ENCODE results near the gene TMEM63B.
"Not testable (repeated sequence)": the region's sequence is repeated elsewhere in the genome, so short reads cannot be mapped to it uniquely, and the experiment has no call there.

Gene TMEM63B

DNA sequence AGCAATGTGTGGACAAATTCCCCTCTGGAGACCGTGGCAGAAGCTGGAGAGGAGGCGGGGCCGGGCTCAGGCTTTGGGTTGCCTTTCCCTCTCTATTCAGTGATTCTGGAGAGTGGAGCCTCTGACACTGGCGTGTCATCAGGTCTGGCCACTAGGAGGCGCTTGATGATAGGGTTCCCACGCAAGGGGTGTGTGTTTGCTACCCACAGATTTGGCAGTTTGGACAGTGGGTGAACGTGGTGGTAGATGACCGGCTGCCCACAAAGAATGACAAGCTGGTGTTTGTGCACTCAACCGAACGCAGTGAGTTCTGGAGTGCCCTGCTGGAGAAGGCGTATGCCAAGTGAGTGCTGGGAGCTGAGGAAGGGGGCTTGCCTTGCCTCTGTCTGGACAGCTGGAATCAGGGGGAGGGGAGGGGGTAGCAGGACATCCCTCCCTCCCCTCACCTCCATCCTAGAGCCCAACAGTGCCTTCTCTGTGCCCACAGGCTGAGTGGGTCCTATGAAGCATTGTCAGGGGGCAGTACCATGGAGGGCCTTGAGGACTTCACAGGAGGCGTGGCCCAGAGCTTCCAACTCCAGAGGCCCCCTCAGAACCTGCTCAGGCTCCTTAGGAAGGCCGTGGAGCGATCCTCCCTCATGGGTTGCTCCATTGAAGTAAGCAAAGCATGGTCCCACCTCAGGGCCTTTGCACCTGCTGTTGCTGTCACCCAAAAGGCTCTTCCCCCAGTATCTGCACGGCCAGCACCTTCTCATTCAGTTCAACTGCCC lies 45.6 kb downstream of the TMEM63B start:
- peak; percentile 93 for DNase-seq

DNA sequence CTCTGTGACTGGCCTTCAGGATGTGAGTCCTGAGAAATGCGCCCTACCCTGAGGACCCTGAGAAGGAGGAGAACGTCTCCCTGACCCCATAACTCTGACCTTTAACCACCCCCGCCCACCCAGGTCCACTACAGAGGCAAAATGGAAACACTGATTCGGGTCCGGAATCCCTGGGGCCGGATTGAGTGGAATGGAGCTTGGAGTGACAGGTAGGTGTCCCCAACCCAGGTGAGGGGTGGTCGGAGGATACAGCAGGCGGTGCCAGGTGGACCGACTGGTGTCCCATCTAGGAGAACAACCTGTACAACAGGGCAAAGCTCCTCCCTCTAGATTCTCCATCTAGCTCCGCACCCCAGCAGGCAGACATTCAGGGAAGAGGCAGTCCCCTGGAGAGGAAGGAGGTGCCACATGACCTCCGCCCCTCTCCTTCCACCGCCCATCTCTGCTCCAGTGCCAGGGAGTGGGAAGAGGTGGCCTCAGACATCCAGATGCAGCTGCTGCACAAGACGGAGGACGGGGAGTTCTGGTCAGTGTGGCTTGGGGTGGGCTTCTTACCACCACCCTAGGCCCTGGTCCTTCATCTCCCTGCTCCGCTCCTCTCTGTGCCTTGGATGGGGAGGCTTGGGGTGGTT lies 48.9 kb downstream of the TMEM63B start:
- DNase-seq, result no peak

DNA sequence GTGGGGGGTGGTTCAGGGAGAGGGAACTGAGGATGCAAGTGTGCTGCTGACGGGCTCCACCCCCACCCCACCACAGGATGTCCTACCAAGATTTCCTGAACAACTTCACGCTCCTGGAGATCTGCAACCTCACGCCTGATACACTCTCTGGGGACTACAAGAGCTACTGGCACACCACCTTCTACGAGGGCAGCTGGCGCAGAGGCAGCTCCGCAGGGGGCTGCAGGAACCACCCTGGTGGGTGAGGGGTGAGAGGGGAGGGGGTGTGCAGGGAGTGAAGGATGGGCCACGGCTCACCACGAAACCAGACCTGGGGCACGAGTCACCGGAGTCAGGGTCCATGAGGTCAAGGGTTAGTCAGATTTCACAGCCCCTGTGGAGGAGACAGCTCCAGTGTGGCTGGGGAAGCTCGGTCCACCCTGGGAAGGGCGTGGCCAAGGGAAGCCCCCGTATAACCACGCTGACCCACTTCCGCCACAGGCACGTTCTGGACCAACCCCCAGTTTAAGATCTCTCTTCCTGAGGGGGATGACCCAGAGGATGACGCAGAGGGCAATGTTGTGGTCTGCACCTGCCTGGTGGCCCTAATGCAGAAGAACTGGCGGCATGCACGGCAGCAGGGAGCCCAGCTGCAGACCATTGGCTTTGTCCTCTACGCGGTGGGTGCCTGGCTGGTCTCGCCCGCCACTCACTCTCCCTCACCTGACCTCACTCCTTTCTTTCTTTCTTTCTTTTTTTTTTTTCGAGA lies 49.6 kb downstream of the TMEM63B start:
- DNase-seq, result no peak

DNA sequence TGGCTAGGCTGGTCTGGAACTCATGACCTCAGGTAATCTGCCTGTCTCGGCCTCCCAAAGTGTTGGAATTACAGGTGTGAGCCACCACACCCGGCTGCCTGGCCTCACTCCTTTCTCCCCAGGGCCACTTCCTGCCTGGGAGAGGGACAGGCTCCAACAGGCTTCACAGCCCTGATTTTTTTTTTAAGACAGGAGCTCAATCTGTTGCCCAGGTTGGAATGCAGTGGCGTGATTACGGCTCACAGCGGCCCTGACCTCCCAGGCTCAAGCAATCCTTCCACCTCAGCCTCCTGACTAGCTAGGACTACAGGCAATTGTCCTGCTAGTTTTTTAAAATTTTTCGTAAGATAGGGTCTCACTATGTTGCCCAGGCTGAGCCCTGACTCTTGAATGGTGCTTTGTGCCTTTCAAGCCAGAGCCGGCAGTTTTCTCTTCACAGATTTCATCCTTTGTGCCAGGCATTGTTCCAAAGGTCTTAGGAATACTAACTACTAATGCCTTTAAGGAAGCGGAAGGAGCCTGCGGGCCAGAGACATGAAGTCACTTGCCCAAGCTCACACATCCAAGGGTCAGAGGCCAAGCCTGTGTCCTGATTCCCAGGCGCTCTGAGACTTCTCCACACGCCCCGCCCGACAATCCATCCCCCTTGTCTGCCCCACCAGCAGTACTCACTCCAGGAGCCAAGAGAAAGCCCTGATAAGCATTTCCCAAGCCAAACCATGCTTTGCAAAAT lies 50.5 kb downstream of the TMEM63B start:
- no peak for DNase-seq

DNA sequence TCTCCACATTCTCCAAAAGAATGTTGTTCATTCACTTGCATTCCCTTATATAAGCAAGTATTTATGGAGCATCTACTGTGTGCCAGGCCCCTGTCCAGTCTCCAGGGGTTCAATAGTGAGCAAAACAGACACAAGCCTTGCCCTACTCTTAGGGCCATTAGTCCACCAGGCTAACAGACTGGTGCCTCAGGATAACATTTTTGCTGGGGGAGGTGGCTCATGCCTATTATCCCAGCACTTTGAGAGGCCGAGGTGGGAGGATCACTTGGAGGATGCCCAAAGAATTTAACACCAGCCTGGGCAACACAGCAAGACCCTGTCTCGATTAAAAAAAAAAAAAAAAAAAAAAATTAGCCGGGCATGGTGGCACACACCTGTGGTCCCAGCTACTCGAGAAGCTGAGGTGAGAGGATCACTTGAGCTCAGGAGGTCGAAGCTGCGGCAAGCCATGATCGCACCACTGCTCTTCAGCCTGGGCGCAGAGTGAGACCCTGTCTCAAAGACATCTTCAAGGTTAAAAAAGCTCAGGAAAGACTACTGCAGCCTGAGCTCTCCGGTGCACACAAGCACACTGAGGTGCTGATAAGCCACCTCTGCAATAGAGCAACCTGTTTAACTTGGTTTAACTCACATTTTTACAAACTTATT lies 51.2 kb downstream of the TMEM63B start:
- no peak for DNase-seq

DNA sequence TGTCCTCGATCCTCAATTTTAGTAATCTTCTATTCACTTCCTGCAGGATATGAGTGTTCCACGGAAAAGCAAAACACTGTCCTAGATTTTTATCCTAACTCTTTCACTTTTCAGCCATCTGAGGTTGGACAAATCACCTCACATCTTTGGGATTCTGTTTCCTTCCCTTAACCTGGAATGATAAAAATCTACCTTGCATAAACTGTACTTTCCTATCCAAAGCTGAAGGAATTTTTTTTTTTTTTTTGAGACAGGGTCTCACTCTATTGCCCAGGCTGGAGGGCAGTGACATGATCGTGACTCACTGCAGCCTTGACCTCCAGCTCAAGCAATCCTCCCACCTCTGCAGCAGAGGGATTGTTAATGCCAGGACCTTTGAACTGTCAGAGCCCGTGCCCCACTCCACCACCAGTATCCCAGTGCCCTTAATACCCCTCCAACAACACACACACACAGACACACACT lies 51.8 kb downstream of the TMEM63B start:
- DNase-seq, result no peak

DNA sequence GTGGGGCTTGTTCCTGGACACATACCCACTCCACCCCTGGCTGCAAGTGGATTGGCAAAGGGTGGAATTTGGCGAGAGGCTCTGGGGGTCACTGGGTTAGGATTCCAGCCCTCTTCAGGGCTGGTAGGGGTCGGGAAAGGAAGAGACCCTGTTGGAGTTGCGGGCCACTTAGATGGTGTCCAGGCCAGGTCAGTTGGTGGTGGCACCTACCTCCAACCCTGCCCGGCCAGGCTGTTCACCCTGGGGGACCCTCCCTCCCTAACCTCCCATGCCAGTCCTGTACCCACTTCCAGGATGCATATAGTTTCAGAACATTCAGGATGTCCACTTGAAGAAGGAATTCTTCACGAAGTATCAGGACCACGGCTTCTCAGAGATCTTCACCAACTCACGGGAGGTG lies 52.3 kb downstream of the TMEM63B start:
- DNase-seq, result no peak

DNA sequence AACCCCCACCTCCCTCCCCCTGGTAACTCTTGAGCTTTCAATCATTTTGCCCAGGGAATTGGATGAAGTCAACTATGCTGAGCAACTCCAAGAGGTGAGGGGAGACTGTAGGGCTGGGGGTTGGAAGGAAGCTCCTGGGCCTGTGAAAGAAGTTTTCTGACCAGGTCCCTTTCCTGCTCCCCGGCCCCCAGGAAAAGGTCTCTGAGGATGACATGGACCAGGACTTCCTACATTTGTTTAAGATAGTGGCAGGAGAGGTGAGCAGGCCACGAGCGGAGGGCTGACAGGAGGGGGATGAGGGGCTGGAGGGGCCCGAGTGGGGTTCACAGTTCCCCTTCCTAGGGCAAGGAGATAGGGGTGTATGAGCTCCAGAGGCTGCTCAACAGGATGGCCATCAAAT lies 53.1 kb downstream of the TMEM63B start:
- DNase-seq, result no peak

DNA sequence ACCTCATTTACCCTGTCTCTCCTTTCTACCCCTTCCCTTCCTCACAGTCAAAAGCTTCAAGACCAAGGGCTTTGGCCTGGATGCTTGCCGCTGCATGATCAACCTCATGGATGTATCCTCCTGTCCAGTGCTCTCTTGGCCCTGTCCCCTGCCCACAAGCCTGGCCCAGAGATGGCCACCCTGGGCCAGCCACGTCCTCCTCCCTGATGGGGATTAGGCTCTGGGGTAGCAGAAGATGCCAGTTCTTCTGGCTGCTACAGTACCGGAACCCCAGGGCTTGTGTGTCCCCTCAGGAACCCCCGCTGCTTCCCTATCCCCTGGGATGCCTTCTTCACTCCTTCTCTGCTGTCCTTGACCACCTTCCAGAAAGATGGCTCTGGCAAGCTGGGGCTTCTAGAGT lies 53.5 kb downstream of the TMEM63B start:
- DNase-seq, result no peak

DNA sequence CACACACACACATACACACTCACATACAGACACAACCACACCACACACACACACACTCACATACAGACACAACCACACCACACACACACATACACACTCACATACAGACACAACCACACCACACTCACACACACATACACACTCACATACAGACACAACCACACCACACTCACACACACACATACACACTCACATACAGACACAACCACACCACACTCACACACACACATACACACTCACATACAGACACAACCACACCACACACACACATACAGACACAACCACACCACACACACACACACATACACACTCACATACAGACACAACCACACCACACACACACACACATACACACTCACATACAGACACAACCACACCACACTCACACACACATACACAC lies 54.4 kb downstream of the TMEM63B start:
- DNase-seq, result not testable (repeated sequence)

DNA sequence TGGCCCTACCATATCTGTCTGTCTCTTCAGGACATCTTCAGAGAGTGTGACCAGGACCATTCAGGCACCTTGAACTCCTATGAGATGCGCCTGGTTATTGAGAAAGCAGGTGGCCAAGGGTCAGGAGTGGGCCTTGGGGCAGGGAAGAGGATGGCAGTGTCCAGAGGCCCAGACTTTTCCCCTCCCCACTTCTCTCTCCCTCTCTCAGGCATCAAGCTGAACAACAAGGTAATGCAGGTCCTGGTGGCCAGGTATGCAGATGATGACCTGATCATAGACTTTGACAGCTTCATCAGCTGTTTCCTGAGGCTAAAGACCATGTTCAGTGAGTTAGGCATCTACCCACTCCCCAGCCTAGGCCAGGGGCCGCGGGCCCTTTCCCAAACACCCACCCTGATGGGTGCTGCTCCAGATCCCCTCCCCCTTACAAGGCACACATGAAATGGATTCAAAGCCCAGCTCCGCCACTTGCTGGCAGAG lies 55.6 kb downstream of the TMEM63B start:
- no peak for DNase-seq

DNA sequence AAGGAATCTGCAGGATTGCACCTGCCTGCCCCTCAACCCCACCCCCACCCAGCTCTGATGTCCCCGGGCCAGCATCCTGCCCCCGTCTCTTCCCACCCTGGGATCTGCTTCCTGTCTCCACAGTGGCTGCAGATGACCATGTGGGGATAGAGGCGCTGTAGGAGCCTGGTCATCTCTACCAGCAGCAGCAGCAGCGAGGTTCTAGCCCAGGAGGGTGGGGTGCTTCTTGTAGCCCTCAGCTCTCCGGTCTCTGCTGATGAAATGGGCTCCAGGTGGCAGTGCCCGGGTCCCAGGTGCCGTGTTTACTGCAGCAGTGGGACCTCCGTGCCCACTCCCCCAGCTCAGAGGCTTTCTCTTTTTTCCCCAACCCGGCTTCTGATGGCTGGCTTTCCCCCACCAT lies 56.4 kb downstream of the TMEM63B start:
- DNase-seq, result no peak

DNA sequence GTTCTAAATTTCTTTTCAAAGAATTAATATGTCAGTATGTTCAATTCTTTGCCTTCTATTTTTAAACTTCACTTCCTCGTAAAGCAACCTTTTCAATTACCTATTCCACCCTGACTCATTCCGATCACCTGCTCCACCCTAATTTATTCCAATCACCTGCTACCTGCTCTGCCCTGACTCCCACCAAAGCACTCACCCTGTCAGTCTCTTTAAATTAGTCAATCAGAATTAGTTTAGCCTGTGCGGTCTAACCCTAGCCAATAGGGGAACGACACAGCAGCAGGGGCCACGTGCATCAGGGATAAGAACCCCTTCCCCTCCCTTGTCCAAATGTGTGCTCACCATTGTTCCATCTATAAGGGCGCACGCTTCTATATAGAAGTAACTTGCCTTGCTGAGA lies 58.0 kb downstream of the TMEM63B start:
- peak; percentile 72 for DNase-seq

DNA sequence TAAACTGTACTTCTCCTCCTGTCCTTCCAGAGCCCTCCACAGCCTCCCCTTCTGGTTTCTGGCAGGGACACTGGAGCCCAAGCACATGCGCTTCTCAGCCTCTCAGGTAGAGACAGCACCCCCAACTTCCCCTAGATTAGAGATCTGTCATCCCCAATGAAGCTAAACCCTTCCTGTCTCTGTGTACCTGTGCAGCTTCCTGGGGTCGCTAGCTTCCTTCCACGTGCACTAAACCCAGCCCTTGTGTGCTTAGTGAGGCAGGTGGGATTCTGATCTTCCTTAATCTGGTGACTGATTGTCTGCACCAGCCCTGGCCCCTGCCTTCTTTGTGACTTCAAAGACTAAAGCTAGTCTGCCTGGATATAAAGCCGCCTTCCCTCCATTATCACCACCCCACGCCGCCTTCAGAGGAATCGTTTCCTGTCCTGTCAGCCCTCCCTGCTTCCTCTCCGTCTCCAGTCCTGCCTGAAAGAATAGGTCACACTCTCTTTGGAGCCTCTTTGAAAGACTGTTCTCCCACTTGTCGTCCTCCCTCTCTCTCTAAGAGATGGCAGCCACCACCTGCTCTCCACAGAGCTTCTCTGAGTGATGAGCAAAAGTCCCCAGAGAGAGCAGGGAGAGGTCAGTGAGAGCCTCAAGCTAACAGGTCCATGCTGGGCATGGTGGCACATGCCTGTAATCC lies 58.7 kb downstream of the TMEM63B start:
- peak; percentile 93 for DNase-seq

DNA sequence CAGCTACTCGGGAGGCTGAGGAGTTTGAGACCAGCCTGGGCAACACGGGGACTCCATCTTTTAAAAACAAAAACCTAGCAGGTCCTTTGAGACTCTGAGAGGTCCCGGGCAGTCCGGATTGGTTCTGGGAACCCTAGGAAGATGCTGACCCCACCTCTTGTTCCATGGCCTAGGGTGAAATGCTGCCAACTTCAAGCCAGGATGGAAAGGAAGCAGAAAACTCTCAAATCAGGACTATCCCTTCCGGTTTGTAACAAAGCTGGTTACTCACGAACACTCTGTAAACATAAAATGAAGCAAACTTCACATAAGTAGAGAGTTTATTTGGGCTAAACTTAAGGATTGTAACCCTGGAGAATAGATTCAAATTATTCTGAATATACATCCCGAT lies 59.3 kb downstream of the TMEM63B start:
- no peak for DNase-seq

DNA sequence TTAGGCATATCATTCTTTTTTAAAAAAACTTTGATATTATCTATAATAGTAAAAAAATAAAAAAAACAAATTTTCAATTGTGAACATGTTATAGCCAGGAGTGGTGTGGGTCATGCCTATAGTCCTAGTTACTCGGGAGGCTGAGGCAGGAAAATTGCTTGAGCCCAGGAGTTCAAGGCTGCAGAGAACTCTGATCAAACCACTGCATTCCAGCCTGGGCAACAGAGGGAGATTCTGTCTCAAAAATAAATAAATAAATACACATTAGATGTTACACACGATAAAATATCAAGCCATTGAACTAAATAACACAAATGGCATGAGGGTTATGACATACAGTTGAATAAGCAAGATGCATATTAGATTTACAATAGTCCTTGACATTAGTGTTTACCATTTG lies 61.5 kb downstream of the TMEM63B start:
- no peak for DNase-seq

DNA sequence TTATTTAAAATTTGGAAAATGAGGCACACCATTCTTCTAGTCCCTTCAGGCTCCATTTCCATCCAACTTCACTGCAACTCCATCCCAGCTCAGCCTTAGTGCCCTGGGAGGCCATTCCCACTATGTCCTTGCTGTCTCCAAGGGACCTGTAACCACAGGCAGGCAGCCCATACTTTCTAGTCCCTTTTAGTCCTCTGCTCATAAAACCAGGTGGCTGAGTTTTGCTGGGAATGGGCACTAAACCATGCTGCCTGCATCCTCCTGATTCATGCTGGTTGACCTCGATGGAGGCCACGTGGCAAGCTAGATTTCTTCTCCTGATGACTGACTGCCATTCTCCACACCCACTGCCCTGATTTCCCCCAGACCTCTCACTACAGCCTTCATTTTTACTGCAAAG lies 61.9 kb downstream of the TMEM63B start:
- DNase-seq, result no peak

DNA sequence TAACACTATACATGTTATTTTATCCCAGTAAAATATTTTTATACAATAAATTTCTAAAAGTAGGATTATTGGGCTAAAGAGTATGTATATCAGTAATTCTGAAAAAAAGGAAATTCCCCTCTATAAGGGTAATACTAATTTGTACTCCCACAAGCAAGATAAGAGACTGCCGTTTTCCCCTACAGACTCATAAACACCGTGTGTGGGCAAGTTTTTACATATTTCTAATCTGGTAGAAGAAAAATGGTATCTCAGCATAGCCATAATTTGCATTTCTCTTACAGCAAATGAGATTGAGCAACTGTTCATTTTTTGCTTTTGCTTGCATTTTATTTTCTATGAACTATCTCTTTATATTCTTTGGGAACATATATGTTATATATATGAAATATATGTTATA lies 63.4 kb downstream of the TMEM63B start:
- no peak for DNase-seq

DNA sequence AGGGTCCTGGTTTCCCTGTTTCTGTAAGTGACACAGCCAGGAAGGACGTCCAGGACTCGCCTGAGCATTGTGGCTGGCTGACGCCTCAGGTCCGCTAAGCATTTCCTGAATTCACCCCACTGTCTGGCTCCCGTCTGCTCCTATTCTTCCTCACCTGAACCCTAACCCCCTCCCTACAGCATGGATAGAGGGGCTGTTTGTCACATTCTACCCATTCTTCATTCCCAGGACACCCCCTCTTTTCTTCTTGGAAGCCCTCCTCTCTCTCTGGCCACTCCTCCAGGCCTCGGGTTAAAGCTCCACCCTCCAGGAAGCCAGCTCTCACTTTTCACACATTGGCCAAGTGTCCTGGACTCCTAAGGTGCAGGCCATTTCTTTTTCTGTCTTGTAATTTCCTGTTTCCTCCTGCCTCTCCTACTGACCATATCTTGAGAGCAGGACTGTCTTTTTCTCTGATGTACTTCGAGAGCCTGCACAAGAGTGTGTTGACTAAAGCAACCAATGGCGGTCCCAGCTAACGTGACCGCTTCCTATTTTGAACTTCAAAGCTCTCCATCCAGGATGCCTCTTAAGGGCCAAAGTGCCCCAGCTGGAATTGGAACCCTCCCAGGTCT lies 65.2 kb downstream of the TMEM63B start:
- DNase-seq, result no peak

DNA sequence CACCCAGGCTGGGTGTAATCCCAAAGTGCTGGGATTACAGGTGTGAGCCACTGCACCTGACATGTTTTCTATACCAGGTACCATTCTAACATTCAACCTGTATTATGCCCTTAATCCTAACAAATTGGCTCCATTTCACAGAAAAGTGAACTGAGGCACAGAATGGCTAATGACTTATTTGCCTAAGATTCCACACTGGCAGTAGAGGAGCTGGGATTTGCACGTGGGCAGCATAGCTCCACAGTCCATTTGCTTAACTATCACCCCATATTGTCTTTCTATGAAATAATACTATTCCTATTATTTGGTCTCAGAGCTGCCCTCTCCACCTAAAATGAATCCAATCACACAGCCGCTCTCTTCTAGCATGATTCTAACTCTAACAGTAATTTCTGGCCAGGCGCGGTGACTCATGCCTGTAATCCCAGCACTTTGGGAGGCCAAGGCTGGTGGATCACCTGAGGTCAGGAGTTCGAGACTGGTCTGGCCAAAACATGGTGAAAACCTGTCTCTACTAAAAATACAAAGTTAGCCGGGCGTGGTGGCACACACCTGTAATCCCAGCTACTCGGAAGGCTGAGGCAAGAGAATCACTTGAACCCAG lies 66.1 kb downstream of the TMEM63B start:
- no peak for DNase-seq

DNA sequence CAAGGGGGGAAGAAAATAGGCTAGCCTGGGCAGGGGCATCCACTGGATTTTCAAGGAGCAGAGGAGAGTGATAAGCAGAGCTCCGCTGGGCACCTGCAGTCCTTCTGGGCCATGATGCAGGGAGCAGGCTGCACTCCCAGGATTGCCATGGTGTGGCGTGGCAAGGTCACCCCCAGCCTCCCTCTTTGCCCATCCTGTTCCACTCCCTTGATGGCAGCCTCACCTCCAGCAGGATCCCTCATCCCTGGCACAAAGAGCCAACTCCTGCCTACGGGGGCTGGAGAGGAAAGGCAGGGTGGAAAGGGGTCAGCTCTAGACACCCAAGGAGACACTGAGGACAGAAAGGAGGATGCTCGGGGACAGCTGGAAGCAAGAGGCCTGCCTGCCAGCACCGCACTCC lies 67.0 kb downstream of the TMEM63B start:
- DNase-seq, result no peak
